ENCODE measurements around the gene ZNF385A. TPM values are rescaled to one million over a fixed set of nuclear protein-coding genes. Genes with fewer than 3 reads are reported as not detected.

ZNF385A gene
- total RNA-seq (2022; extraction: Qiagen RNA extraction) = 14.6 to 21.4 TPM (median 21.1 TPM) in 5 replicates

GRCh38 chr12:54384591-54385041 is at the start of gene ZNF385A:
ZNF385A (minus strand) TSS chr12:54384733; CDS start chr12:54384514, 219 bp downstream.

GRCh38 chr12:54419088-54419887 is 34.8 kb upstream of the ZNF385A start, which contains the start of gene ITGA5:
ITGA5 (minus strand) TSS chr12:54419266; CDS start chr12:54419198, 68 bp downstream.

GRCh38 chr12:54364413-54364812 is 20.1 kb downstream of the ZNF385A start, which contains the start of gene GPR84:
GPR84 (minus strand) TSS chr12:54364486; CDS start chr12:54363851, 635 bp downstream.

GRCh38 chr12:54324617-54325441 is 59.7 kb downstream of the ZNF385A start, which contains the start of gene COPZ1:
COPZ1 (plus strand) TSS chr12:54325131; CDS start chr12:54325164, 33 bp downstream.

Other genes with a start within 250 kb of the ZNF385A start
- gene SMUG1, start 195.7 kb downstream of the ZNF385A start, total RNA-seq (2022; extraction: Qiagen RNA extraction) = 29.9 to 35.4 TPM (median 30.3 TPM) in 5 replicates
- 21.4 to 26.6 TPM (median 23.3 TPM) in 5 replicates for gene CBX5, start 104.6 kb downstream of the ZNF385A start, total RNA-seq (2022; extraction: Qiagen RNA extraction)
- 1,506 to 2,471 TPM (median 1,550 TPM) in 5 replicates for gene HNRNPA1, start 104.0 kb downstream of the ZNF385A start, total RNA-seq (2022; extraction: Qiagen RNA extraction)
- gene NFE2, start 83.7 kb downstream of the ZNF385A start, total RNA-seq (2022; extraction: Qiagen RNA extraction) = 0.07 TPM in 1 of 5 replicates, not detected in the others
- 202 to 296 TPM (median 223 TPM) in 5 replicates for gene COPZ1, start 59.6 kb downstream of the ZNF385A start, total RNA-seq (2022; extraction: Qiagen RNA extraction)
- 0.09 to 0.15 TPM in 2 of 5 replicates, not detected in the others for gene GPR84, start 20.2 kb downstream of the ZNF385A start, total RNA-seq (2022; extraction: Qiagen RNA extraction)
- gene ITGA5, start 34.5 kb upstream of the ZNF385A start, total RNA-seq (2022; extraction: Qiagen RNA extraction) = 196 to 304 TPM (median 265 TPM) in 5 replicates
- not detected in 5 replicates for gene GTSF1, start 88.9 kb upstream of the ZNF385A start, total RNA-seq (2022; extraction: Qiagen RNA extraction)
- not detected in 5 replicates for gene NCKAP1L, start 113.0 kb upstream of the ZNF385A start, total RNA-seq (2022; extraction: Qiagen RNA extraction)
- 0.06 TPM in 1 of 5 replicates, not detected in the others for gene PDE1B, start 164.9 kb upstream of the ZNF385A start, total RNA-seq (2022; extraction: Qiagen RNA extraction)
- 0.09 to 0.20 TPM (median 0.12 TPM) in 3 of 5 replicates, not detected in the others for gene PPP1R1A, start 203.9 kb upstream of the ZNF385A start, total RNA-seq (2022; extraction: Qiagen RNA extraction)